GM15510 (cell line): ENCODE results near the gene MUC6.

ENCODE experiments used
- POLR2A ChIP-seq: IDR thresholded peaks from 3 replicates; pipeline ENCODE4 v1.6.1; 2011; ENCODE audit warnings: borderline replicate concordance; ENCODE audit not compliant: insufficient read length; ENCODE audit errors: extremely low read depth

MUC6 gene

GRCh38 chr11:971731-972365 is 64.7 kb downstream of the MUC6 start:
- no peak for TF ChIP-seq POLR2A

GRCh38 chr11:971092-971690 is 65.3 kb downstream of the MUC6 start:
- no peak for TF ChIP-seq POLR2A

GRCh38 chr11:970319-970871 is 66.1 kb downstream of the MUC6 start:
- TF ChIP-seq POLR2A = no peak

GRCh38 chr11:969651-970205 is 66.8 kb downstream of the MUC6 start:
- no peak for TF ChIP-seq POLR2A

GRCh38 chr11:968822-969221 is 67.7 kb downstream of the MUC6 start:
- no peak for TF ChIP-seq POLR2A

GRCh38 chr11:967995-968751 is 68.3 kb downstream of the MUC6 start:
- TF ChIP-seq POLR2A = no peak

- TF ChIP-seq POLR2A = no peak
These were observed 71.2 kb downstream of the MUC6 start for GRCh38 chr11:965206-965775.

- TF ChIP-seq POLR2A = no peak
These were observed 72.7 kb downstream of the MUC6 start for GRCh38 chr11:963852-964251.
